ENCODE data around the gene ZPBP.

GRCh38 chr7:49995681-49996080 lies 97.4 kb downstream of the ZPBP start:
- TF ChIP-seq GATA2 (IDR thresholded peaks at IDR 0.05; ENCODE audit: low read depth, low read length) (no peak), GATA3 (IDR thresholded peaks at IDR 0.05; ENCODE audit: low read depth, low read length) (no peak)
